ENCODE data around the gene TMEM147.

The TMEM147 gene

DNA sequence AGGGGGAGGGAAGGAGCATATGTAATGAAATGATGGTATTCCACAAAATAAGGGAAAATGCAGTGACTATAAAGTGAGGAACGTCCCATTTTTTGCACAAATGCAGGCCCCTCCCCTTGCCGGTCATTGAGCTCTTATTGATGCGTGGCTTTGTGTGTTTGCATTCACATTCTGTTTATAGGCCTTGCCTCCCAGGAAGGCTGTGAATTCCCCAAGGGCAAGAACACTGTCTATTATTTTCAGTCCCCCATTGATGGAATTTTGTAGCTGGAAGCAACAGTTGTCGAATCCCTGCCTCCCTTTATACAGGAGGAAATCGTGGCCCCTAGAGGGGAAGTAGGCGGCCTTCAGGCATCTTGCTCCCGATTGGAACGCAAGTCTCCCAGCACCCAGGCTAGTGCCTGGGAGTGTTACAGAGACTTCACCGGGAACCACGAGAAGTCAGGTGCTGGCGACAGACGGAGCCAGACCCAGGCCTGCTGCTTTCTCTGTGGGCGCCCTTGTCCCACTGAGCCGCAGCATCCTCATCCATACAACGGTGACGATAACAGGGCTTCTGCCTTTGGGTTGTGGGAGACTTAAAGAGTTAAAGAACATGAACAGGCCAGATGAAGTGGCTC lies 24.2 kb upstream of the TMEM147 start:
- DNase-seq: no peak

DNA sequence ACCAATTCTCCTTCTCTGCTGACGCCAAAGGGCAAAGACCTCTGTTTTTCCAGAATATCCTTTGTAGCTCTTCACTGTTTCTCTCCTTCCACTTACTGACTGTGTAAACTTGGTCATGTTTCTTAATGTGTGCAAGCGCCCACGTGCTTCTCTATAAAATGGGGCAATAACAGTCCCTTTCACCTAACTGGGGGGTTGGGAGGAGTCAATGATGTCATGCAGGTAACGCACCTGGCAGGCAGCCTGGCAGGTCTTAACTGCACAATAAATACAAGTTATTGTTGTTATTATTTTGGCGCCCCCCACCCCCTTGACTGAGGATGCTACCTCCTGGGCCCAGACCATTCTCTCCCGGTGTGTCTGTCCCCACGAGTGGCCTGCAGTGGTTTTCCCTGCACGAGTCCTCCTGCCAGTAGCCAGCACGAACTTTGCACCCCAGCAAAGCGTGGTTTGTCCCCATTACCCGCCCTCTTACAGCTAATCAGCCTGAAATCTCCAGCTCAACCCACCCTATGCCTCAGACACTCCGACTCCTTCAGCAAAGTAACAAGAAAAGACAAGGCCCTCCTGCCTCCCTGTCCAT lies 22.6 kb upstream of the TMEM147 start:
- no peak for DNase-seq

- no peak for DNase-seq
These were observed 21.1 kb upstream of the TMEM147 start for GRCh38 chr19:35524181-35524837.

DNA sequence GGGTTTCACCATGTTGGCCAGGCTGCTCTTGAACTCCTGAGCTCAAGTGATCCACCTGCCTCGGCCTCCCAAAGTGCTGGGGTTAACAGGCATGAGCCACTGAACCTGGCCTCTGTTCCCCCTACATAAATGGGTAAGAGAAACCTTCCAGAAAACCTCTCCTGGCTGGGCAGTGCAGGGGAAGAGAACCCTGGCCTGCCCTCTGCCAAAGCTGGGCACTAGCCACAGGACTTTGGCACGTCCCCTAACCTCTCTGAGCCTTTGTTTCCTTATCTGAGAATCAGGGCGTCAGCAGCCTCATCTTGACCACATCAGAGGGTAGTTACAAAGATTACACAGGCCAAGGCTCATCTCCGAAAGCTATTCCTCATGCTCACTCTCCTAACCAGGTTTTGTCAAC lies 19.6 kb upstream of the TMEM147 start:
- no peak for DNase-seq

DNA sequence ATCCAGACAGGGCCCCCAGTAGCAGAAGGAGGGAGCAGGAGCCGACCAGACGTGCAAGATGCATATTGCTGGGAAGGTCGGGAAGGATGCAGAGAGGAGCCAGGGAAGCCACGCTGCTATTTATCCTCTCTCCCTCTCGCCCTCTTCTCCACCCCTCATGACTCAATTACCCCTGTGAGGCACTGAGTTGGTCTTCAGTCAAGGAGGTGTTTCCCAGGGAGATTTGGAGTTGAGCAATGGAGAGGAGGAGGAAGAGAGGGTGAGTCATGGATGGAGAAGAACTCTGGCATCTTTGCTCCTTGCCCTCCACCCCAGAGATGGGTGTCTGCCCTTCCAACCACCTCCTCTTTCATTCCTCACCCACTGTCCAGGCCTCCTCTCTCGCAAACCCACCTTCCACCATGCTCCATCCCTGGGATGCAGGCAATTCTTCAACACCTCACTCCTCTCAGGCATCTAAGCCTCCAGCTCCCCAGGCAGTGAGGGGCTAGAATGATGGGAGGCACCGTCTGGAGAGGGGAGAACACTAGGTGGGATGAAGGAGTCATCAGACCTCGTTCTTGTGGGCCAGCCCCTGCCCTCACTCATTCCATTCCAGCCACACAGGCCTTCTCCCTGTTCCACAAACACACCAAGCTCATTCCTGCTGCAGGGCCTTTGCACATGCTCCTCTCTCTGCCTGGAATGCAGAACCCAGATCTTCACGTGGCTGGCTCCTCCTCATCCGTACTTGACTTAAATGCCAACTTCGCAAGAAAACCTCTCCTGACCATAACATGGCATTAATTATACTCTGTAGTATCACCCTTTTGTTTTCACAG lies 17.0 kb upstream of the TMEM147 start, which contains the start of gene SBSN:
Gene SBSN, minus strand, starts transcription at position 94 of the 821 bp plus-strand sequence. Its CDS starts 30 bp downstream, at position 64.
- no peak for DNase-seq

- no peak for DNase-seq
These were observed 15.9 kb upstream of the TMEM147 start for GRCh38 chr19:35529241-35530218.

- no peak for DNase-seq
These were observed 14.1 kb upstream of the TMEM147 start for GRCh38 chr19:35531291-35531690.

DNA sequence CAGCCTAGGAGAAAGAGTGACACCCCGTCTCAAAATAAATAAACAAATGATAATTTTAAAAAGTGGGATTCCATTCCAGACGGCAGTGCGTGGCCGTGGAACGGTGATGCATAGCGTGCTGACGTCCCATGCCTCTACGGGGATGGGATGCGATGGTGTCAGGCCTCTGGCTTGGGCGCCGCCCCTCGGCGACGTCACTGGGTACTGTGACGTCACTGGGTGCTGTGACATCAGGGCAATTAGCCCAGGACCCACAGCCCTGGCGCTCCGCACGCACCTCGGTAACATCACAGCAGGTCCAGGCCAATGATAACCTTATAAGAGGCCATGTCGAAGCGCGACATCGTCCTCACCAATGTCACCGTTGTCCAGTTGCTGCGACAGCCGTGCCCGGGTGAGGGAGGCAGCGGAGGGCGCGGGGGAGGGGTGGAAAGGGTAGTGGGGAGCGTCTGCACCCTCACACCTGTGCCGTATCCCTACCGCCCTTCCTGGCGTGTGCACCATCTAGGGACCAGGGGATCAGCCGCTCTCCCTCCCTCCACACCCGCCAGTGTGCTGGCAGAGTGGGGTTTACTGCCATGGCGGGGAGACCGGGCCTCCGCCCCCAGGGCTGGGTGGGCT lies 12.1 kb upstream of the TMEM147 start, which contains the start of gene GAPDHS:
Gene GAPDHS, plus strand, starts transcription at position 256 of the 621 bp plus-strand sequence. Its CDS starts 72 bp downstream, at position 328.
- no peak for DNase-seq

- peak; percentile 77 for DNase-seq
These were observed 11.5 kb upstream of the TMEM147 start for GRCh38 chr19:35533822-35534392.

GRCh38 chr19:35534803-35535480 lies 10.5 kb upstream of the TMEM147 start:
- no peak for DNase-seq

DNA sequence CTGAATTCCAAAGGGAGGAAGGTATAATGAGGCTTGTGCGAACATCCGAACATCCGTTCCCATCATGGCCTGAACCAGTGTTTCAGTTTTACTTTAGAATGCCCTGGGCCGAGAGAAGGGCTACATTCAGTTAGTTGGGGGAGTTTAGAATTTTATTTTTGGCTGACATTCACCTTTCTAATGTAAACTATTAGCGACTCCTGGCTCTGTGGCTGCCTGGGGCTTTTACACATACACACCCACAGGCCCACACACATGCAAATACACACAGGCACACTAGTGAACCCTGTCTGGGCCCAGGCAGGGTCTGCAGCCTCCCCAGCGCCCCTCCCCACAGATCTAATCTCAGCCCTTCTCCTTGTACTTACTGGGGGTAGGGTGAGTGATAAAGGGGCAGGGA lies 6.1 kb upstream of the TMEM147 start:
- no peak for DNase-seq

- no peak for DNase-seq
These were observed 5.6 kb upstream of the TMEM147 start for GRCh38 chr19:35539850-35540249.

GRCh38 chr19:35540356-35540927 lies 5.0 kb upstream of the TMEM147 start:
- DNase-seq: no peak

- no peak for DNase-seq
These were observed 3.2 kb upstream of the TMEM147 start for GRCh38 chr19:35542209-35542608.

DNA sequence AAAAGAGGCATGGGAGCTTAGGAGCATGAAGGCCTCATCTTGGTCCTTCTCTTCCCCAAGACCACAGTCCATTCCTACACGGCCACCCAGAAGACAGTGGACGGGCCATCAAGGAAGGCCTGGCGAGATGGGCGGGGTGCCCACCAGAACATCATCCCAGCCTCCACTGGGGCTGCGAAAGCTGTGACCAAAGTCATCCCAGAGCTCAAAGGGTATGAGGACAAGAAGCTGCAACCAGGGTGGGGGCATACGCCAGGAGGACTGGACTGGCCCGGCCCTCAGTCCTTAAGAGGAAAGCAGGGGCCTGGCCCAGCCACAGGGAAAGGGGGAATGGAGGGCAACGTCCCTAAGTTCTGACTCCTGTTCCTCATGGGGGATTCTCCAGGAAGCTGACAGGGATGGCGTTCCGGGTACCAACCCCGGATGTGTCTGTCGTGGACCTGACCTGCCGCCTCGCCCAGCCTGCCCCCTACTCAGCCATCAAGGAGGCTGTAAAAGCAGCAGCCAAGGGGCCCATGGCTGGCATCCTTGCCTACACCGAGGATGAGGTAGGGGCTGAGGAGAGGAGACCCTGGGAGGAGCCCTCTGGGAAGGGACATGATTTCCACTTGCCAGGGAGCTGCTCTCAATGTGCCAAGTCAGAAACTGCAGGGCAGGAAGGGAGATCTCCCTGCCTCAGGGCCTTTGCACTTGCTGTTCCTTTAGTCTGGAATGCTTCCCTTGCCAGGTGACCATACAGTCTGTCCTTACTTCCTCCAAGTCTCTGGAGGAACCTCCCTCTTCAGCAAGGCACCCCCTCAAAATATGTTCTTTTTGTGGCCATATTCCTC lies 1.9 kb upstream of the TMEM147 start:
- DNase-seq: no peak

DNA sequence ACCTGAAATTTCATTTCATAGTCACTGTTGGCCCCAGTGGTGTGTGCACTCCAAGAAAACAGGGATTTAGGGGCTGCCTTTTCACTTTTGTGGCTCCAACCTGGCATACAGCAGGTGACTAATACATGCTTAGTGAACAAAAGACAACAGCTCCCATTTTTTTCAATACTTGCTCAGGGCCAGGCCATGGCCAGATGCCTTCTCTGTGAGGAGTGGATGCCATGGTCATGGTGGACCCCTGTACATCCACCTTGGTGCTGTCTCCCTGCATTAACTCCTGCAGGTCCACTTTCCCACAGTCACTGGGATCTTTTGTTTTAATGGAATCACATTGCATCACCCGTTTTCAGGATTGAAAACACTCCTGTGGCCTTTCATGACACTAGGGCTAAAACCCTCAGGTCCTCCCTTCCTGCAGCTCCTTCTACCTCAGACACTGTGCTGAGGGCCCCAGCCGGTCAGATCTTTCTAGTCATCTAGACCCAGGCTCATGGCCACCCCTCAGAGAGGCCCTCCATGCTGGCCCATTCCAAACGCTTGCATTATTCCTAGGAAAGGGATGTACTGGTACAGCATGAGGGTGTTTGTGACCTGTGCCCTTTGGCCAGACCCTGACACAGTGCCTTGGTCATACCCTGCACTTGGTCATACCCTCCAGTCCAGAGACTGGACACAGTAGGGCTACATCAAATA lies 1.2 kb upstream of the TMEM147 start:
- no peak for DNase-seq

- peak; percentile 29 for DNase-seq
These were observed 492 bp downstream of the TMEM147 start for GRCh38 chr19:35545855-35546381.

DNA sequence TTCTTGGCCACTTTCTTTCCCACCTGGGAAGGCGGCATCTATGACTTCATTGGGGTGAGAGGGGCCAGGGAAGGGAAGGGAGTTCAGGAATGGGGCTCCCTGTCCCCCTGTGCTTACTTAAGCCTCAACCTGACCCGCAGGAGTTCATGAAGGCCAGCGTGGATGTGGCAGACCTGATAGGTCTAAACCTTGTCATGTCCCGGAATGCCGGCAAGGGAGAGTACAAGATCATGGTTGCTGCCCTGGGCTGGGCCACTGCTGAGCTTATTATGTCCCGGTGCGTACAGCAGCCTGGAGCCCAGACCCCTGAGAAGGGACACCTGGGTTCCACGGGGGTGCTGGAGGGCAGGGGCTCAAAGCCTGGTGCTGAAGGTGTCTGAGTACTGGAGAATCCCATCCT lies 1.1 kb downstream of the TMEM147 start:
- DNase-seq: no peak

Measured in MV-4-11 (cell line).